ENCODE data around the gene SLC25A24.

GRCh38 chr1:108140936-108141335, 59.2 kb downstream of the SLC25A24 start:
- no peak for TF ChIP-seq CTCF (IDR thresholded peaks at IDR 0.05)
- TF ChIP-seq POLR2A (IDR thresholded peaks at IDR 0.05): no peak
- no peak for TF ChIP-seq EP300 (IDR thresholded peaks at IDR 0.05)

Data from tibial nerve (tissue), 4 donors.